GM23338 (cell line): ENCODE measurements around the gene HJURP. TPM values are rescaled to one million over a fixed set of nuclear protein-coding genes. Genes with fewer than 3 reads are reported as not detected.

Experiments
- ATAC-seq: fragments of 200-7000 bp; cut with Tn5 transposase; 3 replicates; pipeline ENCODE4 v1.9.1; 2020
- DNase-seq: peaks from one replicate; pipeline ENCODE4 v3.0.0-alpha.2; 2015; ENCODE audit warnings: low spot score
- H2AFZ ChIP-seq: fragments of 200-600 bp; sonication (generic); 2 replicates; pipeline ENCODE4 v1.8.0; 2016; ENCODE audit warnings: antibody characterized with exemption, mild to moderate bottlenecking, moderate library complexity
- H3F3A ChIP-seq: fragments of 200-600 bp; sonication (generic); replicated peaks from 2 replicates; pipeline ENCODE4 v1.8.0; 2017; ENCODE audit warnings: antibody characterized with exemption, mixed run types, low read depth
- H3K27ac ChIP-seq: fragments of 200-600 bp; sonication (generic); 2 replicates; pipeline ENCODE4 v1.6.1; 2016; ENCODE audit warnings: low read depth
- H3K27me3 ChIP-seq: fragments of 200-600 bp; sonication (generic); 2 replicates; pipeline ENCODE4 v1.8.0; 2016; ENCODE audit warnings: mild to moderate bottlenecking, mixed run types, moderate library complexity; ENCODE audit not compliant: insufficient read depth
- H3K36me3 ChIP-seq: fragments of 200-600 bp; sonication (generic); 2 replicates; pipeline ENCODE4 v1.8.0; 2016; ENCODE audit warnings: mild to moderate bottlenecking; ENCODE audit not compliant: insufficient read depth
- H3K4me1 ChIP-seq: fragments of 200-600 bp; sonication (generic); 2 replicates; pipeline ENCODE4 v1.8.0; 2016; ENCODE audit warnings: mild to moderate bottlenecking, moderate library complexity; ENCODE audit not compliant: insufficient read depth
- H3K4me2 ChIP-seq: fragments of 200-600 bp; sonication (generic); 2 replicates; pipeline ENCODE4 v1.7.1; 2017; ENCODE audit warnings: mixed run types
- H3K4me3 ChIP-seq: fragments of 200-600 bp; sonication (generic); 2 replicates; pipeline ENCODE4 v1.6.1; 2016; ENCODE audit warnings: mixed run types
- H3K79me2 ChIP-seq: fragments of 200-600 bp; sonication (generic); replicated peaks from 2 replicates; pipeline ENCODE4 v1.8.0; 2017; ENCODE audit warnings: mild to moderate bottlenecking; ENCODE audit not compliant: insufficient read depth
- H3K9me2 ChIP-seq: fragments of 200-600 bp; sonication (generic); 2 replicates; pipeline ENCODE4 v1.8.0; 2017; ENCODE audit not compliant: insufficient read depth
- H4K20me1 ChIP-seq: fragments of 200-600 bp; sonication (generic); replicated peaks from 2 replicates; pipeline ENCODE4 v1.8.0; 2017; ENCODE audit warnings: mild to moderate bottlenecking; ENCODE audit not compliant: insufficient read depth
- H3K27ac Mint-ChIP-seq: 2 replicates; pipeline ENCODE4 v1.8.0; 2020; ENCODE audit warnings: inconsistent platforms, mild to moderate bottlenecking, moderate library complexity, mixed read lengths
- H3K27me3 Mint-ChIP-seq: 3 replicates; pipeline ENCODE4 v1.8.0; 2022; ENCODE audit warnings: low read depth, mild to moderate bottlenecking, moderate library complexity, mixed read lengths, inconsistent platforms; ENCODE audit not compliant: insufficient read depth, poor library complexity
- H3K36me3 Mint-ChIP-seq: 3 replicates; pipeline ENCODE4 v1.8.0; 2021; ENCODE audit warnings: low read depth, mild to moderate bottlenecking, inconsistent platforms, moderate library complexity, mixed read lengths
- H3K4me1 Mint-ChIP-seq: 3 replicates; pipeline ENCODE4 v1.8.0; 2020; ENCODE audit warnings: mild to moderate bottlenecking, inconsistent platforms, mixed read lengths
- H3K4me3 Mint-ChIP-seq: 3 replicates; pipeline ENCODE4 v1.8.0; 2021; ENCODE audit warnings: moderate library complexity, mild to moderate bottlenecking, inconsistent platforms, mixed read lengths
- H3K9me3 Mint-ChIP-seq: 3 replicates; pipeline ENCODE4 v1.8.0; 2020; ENCODE audit warnings: moderate library complexity, mild to moderate bottlenecking, inconsistent platforms, mixed read lengths
- EZH2 ChIP-seq: fragments of 200-600 bp; sonication (generic); IDR thresholded peaks from one replicate; pipeline ENCODE4 v1.8.0; 2017; ENCODE audit warnings: antibody characterized with exemption, mild to moderate bottlenecking, low read depth; ENCODE audit not compliant: unreplicated experiment
- JUNB ChIP-seq: IDR thresholded peaks from one replicate; pipeline ENCODE4 v1.6.1; 2016; ENCODE audit warnings: antibody characterized with exemption; ENCODE audit not compliant: unreplicated experiment
- NANOG ChIP-seq: IDR thresholded peaks from 2 replicates; pipeline ENCODE4 v1.6.1; 2016; ENCODE audit warnings: antibody characterized with exemption, borderline replicate concordance
- POLR2AphosphoS5 ChIP-seq: IDR thresholded peaks from 2 replicates; pipeline ENCODE4 v1.6.1; 2016; ENCODE audit warnings: antibody characterized with exemption, low read depth
- STAT1 ChIP-seq: IDR thresholded peaks from one replicate; pipeline ENCODE4 v1.6.1; 2016; ENCODE audit warnings: antibody characterized with exemption; ENCODE audit not compliant: unreplicated experiment
- ZNF114 ChIP-seq: fragments of 250-450 bp; sonication (Bioruptor Pico); IDR thresholded peaks from 2 replicates; pipeline ENCODE4 v1.5.0; 2020; ENCODE audit warnings: mild to moderate bottlenecking, moderate library complexity
- ZNF331 ChIP-seq: fragments of 250-450 bp; sonication (Bioruptor Pico); IDR thresholded peaks from 2 replicates; pipeline ENCODE4 v1.5.0; 2020; ENCODE audit warnings: low read depth, mild to moderate bottlenecking, moderate library complexity
- polyA plus RNA-seq: library from polyadenylated mRNA; unstranded; fragments of >200 nt; fragmentation: Nextera tagmentation; extraction: Ambion mirVana; gene quantifications from 2 replicates; pipeline ENCODE4 v1.2.1, GENCODE V29; 2016
- total RNA-seq: library from RNA; depleted of rRNA; stranded (reverse); fragments of >200 nt; shearing (Covaris generic); gene quantifications from 2 replicates; pipeline ENCODE4 v1.2.3, GENCODE V29; 2014
- TF ChIP-seq, protein P1 (sequence below): fragments of 250-450 bp; sonication (Bioruptor Pico); IDR thresholded peaks from 2 replicates; pipeline ENCODE4 v1.5.0; 2020; ENCODE audit warnings: mild to moderate bottlenecking, moderate library complexity
- TF ChIP-seq, protein P2 (sequence below): IDR thresholded peaks from one replicate; pipeline ENCODE4 v1.6.1; 2018; ENCODE audit warnings: antibody characterized with exemption; ENCODE audit not compliant: unreplicated experiment
- TF ChIP-seq, protein P3 (sequence below), 2 experiments: fragments of 200-600 bp in 1 of 2; sonication (generic) in 1 of 2; conservative IDR thresholded peaks; 2 replicates each; pipeline versions ENCODE4 v1.5.1 to v1.6.1; 2016 to 2017; ENCODE audit warnings: antibody characterized with exemption in 2 of 2, low read depth in 2 of 2, mild to moderate bottlenecking in 2 of 2, moderate library complexity in 1 of 2
- TF ChIP-seq, protein P4 (sequence below): IDR thresholded peaks from 2 replicates; pipeline ENCODE4 v1.6.1; 2016; ENCODE audit warnings: antibody characterized with exemption

The HJURP gene
- total and polyA plus RNA-seq, 2 experiments from 2014 or later = 42.9 to 49.2 TPM

DNA sequence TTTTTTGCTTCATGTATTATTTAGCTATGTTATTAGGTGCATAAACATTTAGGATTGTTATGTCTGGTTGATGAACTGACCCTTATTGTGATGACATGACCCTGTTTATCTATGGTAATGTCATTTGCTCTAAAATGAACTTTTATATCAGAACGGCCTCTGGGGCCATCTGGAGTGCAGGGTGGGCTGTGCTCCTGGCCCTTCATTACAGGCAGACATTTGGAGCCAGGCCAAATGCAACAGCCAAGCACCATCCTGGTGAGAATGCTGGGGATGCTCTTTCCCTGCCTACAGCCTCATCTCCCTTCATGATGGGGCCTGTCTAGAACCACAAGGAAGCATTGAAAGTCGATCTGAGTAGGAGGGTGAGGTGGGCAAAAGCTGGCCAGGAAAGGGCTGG is 38.0 kb downstream of the HJURP start (continued):
- TF ChIP-seq, protein P1, sequence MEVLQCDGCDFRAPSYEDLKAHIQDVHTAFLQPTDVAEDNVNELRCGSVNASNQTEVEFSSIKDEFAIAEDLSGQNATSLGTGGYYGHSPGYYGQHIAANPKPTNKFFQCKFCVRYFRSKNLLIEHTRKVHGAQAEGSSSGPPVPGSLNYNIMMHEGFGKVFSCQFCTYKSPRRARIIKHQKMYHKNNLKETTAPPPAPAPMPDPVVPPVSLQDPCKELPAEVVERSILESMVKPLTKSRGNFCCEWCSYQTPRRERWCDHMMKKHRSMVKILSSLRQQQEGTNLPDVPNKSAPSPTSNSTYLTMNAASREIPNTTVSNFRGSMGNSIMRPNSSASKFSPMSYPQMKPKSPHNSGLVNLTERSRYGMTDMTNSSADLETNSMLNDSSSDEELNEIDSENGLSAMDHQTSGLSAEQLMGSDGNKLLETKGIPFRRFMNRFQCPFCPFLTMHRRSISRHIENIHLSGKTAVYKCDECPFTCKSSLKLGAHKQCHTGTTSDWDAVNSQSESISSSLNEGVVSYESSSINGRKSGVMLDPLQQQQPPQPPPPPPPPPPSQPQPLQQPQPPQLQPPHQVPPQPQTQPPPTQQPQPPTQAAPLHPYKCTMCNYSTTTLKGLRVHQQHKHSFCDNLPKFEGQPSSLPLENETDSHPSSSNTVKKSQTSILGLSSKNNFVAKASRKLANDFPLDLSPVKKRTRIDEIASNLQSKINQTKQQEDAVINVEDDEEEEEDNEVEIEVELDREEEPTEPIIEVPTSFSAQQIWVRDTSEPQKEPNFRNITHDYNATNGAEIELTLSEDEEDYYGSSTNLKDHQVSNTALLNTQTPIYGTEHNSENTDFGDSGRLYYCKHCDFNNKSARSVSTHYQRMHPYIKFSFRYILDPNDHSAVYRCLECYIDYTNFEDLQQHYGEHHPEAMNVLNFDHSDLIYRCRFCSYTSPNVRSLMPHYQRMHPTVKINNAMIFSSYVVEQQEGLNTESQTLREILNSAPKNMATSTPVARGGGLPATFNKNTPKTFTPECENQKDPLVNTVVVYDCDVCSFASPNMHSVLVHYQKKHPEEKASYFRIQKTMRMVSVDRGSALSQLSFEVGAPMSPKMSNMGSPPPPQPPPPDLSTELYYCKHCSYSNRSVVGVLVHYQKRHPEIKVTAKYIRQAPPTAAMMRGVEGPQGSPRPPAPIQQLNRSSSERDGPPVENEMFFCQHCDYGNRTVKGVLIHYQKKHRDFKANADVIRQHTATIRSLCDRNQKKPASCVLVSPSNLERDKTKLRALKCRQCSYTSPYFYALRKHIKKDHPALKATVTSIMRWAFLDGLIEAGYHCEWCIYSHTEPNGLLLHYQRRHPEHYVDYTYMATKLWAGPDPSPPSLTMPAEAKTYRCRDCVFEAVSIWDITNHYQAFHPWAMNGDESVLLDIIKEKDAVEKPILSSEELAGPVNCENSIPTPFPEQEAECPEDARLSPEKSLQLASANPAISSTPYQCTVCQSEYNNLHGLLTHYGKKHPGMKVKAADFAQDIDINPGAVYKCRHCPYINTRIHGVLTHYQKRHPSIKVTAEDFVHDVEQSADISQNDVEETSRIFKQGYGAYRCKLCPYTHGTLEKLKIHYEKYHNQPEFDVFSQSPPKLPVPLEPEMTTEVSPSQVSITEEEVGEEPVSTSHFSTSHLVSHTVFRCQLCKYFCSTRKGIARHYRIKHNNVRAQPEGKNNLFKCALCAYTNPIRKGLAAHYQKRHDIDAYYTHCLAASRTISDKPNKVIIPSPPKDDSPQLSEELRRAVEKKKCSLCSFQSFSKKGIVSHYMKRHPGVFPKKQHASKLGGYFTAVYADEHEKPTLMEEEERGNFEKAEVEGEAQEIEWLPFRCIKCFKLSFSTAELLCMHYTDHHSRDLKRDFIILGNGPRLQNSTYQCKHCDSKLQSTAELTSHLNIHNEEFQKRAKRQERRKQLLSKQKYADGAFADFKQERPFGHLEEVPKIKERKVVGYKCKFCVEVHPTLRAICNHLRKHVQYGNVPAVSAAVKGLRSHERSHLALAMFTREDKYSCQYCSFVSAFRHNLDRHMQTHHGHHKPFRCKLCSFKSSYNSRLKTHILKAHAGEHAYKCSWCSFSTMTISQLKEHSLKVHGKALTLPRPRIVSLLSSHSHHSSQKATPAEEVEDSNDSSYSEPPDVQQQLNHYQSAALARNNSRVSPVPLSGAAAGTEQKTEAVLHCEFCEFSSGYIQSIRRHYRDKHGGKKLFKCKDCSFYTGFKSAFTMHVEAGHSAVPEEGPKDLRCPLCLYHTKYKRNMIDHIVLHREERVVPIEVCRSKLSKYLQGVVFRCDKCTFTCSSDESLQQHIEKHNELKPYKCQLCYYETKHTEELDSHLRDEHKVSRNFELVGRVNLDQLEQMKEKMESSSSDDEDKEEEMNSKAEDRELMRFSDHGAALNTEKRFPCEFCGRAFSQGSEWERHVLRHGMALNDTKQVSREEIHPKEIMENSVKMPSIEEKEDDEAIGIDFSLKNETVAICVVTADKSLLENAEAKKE (CRISPR knock-in tag) = no peak
- TF ChIP-seq EZH2 (no peak), JUNB (no peak)

DNA sequence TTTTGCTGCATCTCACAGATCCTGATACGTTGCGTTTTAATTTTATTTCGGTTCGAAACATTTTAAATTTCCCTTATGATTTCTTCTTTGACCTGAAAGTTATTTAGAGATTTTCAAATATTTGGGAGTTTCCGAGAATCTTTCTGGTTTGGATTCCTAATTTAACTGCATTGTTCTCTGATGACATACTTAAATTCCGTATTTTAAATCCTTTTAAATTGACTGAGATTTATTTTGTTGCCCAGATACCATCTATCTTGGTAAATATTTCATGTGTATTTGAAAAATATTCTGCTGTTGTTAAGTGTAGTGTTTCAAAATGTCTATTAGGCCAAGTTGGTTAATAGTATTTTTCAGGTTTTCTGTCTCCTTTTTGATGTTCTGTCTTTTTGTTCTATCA is 38.5 kb downstream of the HJURP start:
- H3K4me2 ChIP-seq = no peak overlapping the region
- no peaks in the 10 kb centered on the region for H3K36me3 ChIP-seq
- no peak overlapping the region for H3K4me3 Mint-ChIP-seq
- no peaks in the 10 kb centered on the region for H3K27me3 ChIP-seq
- ATAC-seq (no peak), DNase-seq (no peak)
- no peaks in the 10 kb centered on the region for H3K36me3 Mint-ChIP-seq
- H3K27ac Mint-ChIP-seq = no peak overlapping the region
- H3K9me3 Mint-ChIP-seq = no peaks in the 10 kb centered on the region
- H3K4me1 Mint-ChIP-seq = no peaks in the 10 kb centered on the region
- no peak overlapping the region for H2AFZ ChIP-seq
- no peaks in the 10 kb centered on the region for H3K79me2 ChIP-seq
- no peaks in the 10 kb centered on the region for H3K4me1 ChIP-seq
- H4K20me1 ChIP-seq = no peaks in the 10 kb centered on the region
- H3F3A ChIP-seq = no peaks in the 10 kb centered on the region
- no peak overlapping the region for H3K4me3 ChIP-seq
- H3K27me3 Mint-ChIP-seq = peaks cover 13% of the 10 kb centered on the region
- H3K27ac ChIP-seq = no peak overlapping the region
- H3K9me2 ChIP-seq = peaks cover 6% of the 10 kb centered on the region
- TF ChIP-seq EZH2 (no peak), ZNF331 (CRISPR knock-in tag) (no peak), STAT1 (no peak), POLR2AphosphoS5 (no peak), NANOG (no peak), ZNF114 (CRISPR knock-in tag) (no peak)
- TF ChIP-seq, protein P2, sequence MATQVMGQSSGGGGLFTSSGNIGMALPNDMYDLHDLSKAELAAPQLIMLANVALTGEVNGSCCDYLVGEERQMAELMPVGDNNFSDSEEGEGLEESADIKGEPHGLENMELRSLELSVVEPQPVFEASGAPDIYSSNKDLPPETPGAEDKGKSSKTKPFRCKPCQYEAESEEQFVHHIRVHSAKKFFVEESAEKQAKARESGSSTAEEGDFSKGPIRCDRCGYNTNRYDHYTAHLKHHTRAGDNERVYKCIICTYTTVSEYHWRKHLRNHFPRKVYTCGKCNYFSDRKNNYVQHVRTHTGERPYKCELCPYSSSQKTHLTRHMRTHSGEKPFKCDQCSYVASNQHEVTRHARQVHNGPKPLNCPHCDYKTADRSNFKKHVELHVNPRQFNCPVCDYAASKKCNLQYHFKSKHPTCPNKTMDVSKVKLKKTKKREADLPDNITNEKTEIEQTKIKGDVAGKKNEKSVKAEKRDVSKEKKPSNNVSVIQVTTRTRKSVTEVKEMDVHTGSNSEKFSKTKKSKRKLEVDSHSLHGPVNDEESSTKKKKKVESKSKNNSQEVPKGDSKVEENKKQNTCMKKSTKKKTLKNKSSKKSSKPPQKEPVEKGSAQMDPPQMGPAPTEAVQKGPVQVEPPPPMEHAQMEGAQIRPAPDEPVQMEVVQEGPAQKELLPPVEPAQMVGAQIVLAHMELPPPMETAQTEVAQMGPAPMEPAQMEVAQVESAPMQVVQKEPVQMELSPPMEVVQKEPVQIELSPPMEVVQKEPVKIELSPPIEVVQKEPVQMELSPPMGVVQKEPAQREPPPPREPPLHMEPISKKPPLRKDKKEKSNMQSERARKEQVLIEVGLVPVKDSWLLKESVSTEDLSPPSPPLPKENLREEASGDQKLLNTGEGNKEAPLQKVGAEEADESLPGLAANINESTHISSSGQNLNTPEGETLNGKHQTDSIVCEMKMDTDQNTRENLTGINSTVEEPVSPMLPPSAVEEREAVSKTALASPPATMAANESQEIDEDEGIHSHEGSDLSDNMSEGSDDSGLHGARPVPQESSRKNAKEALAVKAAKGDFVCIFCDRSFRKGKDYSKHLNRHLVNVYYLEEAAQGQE = no peak
- TF ChIP-seq, protein P3, sequence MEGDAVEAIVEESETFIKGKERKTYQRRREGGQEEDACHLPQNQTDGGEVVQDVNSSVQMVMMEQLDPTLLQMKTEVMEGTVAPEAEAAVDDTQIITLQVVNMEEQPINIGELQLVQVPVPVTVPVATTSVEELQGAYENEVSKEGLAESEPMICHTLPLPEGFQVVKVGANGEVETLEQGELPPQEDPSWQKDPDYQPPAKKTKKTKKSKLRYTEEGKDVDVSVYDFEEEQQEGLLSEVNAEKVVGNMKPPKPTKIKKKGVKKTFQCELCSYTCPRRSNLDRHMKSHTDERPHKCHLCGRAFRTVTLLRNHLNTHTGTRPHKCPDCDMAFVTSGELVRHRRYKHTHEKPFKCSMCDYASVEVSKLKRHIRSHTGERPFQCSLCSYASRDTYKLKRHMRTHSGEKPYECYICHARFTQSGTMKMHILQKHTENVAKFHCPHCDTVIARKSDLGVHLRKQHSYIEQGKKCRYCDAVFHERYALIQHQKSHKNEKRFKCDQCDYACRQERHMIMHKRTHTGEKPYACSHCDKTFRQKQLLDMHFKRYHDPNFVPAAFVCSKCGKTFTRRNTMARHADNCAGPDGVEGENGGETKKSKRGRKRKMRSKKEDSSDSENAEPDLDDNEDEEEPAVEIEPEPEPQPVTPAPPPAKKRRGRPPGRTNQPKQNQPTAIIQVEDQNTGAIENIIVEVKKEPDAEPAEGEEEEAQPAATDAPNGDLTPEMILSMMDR (conservative IDR thresholded peaks at IDR 0.05; ENCODE audit: low read depth in 2 of 2) = no peak
- TF ChIP-seq, protein P4, sequence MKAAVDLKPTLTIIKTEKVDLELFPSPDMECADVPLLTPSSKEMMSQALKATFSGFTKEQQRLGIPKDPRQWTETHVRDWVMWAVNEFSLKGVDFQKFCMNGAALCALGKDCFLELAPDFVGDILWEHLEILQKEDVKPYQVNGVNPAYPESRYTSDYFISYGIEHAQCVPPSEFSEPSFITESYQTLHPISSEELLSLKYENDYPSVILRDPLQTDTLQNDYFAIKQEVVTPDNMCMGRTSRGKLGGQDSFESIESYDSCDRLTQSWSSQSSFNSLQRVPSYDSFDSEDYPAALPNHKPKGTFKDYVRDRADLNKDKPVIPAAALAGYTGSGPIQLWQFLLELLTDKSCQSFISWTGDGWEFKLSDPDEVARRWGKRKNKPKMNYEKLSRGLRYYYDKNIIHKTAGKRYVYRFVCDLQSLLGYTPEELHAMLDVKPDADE = no peak
